Measurements from ENCODE around the gene FMNL2.

- TF ChIP-seq EZH2 (IDR thresholded peaks at IDR 0.05) (no peak), POLR2AphosphoS5 (IDR thresholded peaks at IDR 0.05; ENCODE audit: borderline replicate concordance, low read depth, low read length) (no peak)
Measured at GRCh38 chr2:152336854-152337510, 2.0 kb downstream of the FMNL2 start.
